Measurements from ENCODE around the gene ATP11A.
"Not testable (repeated sequence)": the region's sequence is repeated elsewhere in the genome, so short reads cannot be mapped to it uniquely, and the experiment has no call there.

The ATP11A gene

DNA sequence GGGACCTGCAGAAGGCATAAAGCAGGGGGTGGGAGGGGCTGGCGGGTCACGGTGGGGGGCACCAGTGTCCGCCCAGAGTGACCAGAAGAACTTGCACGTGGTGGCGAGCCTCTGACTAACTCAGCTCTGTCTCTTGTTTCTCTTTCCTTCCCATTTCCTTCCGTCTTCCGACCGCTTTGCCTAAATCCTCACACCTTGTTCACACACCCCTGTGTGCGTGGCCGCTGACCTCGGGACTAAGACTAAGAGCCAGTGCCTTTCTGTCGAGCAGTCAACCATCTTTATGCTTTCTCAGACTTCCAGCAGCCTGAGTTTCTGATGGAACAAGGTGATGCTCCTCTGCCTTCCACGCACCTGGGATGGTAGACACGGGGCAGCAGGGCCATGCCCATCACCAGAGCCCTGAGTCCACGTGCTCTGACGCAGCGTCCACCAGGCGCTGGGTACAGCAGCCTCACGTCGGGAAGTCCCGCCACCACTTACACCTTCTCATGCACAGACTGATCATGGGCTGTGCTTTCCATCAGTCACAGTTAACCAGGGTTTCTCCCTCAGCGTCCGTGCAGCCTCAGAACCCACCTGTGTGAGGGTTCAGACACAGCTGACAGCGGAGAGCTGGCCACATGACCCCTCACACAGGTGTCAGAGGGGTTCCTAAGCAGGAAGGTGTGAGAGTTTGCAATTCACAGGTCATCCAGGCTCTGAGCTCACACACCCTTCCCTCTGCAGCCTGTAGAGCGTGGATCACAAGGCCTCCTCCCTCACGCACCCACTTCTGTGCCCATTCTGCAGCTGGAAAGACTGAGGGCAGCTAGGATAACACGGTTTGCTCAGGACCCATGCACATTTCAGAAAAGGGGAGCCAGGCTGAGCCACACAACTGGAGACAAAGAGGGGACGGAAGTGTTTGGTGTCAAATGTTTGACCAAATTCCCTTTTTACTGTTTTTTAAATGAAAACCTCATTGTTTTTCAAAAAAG, 188.4 kb downstream of the ATP11A start:
- DNase-seq (ENCODE audit: low read depth in 3 of 3) = no peak

DNA sequence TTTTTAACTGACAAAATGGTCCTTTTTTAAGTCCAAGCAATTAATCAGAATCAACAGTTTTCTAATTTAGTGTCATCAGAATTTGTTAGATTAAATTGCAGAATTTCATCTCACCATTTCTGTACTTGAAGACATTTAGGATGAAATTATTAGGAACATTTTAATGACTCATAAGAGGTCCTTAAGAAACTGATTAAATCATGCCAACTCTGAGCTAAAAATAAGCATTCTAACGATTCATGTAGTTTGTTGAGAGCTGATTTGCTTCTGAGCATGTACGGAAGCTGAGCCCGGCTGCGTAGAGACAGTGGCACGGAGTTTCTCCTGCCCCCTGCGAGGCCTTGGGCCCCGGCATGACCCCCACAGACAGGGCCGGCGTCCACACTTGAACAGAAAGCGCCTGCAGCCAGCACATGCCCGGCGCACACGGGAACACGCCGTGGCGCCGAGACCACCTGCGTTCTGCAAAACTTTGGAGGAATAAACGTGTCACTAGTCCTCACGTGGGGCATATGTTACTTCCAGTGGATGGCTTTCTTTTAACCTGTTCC, 189.5 kb downstream of the ATP11A start:
- no peak for DNase-seq (ENCODE audit: low read depth in 3 of 3)

DNA sequence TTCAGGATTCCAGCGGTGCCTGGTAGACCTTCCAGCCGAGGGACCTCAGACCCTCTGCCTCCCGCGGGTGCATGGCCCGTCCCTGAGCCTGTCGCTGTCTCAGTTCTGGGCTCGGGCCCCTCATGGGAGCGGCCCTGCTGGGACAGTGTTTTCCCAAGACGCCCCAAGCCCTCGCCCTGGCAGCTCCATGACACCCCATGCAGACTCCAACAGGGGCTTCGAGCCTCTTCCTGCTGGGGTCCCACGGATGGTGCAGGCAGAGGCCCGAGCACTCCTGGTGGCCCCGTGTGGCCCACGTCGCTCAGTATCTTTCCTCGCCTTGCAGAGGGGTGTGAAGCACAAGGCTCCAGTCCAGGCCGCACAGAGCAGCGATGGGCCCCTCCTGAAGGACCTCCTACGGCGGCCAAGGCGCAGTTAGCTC, 190.4 kb downstream of the ATP11A start:
- DNase-seq (ENCODE audit: low read depth in 3 of 3) = no peak

DNA sequence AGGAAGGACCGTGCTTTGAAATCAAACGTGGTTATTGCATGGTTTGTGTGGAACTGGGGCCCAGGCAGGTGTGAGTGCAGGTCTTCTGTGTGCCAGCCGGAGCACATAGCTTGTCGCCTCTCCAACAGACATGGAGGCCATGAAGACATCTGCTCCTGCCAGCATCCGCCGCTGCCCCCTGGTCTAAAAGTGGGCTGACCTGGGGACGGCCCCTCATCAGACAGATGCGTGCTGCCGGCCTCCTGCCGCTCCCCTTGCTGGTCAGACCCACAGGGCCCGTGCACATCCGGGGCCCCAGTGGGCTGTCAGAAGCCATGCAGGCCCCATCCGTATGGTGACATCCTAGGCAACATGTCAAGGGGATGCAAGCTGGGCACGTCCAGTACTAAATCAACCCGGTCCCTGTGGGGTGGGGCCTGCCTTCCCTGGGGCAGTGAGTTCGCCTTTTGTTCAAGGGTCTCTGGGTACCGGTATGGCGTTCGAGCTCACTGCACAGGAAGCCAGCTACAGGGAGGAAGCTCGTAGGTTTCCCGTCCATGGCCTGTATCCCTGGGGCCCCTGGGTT, 191.2 kb downstream of the ATP11A start:
- DNase-seq (ENCODE audit: low read depth in 3 of 3) = no peak

DNA sequence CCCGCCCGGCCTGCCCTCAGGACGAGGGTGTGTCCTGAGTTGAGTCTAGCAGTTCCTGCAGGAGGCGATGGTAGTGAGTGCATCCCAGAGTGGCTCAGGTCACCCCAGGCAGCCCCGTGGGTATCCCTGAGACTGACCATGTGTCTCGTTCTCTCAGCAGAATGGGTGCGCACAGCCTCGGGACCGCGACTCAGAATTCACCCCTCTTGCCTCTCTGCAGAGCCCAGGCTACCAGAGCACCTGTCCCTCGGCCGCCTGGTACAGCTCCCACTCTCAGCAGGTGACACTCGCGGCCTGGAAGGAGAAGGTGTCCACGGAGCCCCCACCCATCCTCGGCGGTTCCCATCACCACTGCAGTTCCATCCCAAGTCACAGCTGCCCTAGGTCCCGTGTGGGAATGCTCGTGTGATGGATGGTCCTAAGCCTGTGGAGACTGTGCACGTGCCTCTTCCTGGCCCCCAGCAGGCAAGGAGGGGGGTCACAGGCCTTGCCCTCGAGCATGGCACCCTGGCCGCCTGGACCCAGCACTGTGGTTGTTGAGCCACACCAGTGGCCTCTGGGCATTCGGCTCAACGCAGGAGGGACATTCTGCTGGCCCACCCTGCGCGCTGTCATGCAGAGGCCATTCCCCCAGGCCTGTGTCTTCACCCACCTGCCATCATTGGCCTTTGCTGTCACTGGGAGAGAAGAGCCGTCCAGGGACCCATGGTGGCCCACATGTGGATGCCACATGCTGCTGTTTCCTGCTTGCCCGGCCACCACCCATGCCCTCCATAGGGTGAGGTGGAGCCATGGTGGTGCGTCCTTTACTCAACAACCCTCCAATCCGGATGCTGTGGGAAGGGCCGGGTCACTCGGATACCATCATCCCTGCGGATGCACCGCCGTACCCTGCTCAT, 192.1 kb downstream of the ATP11A start:
- no peak for DNase-seq (ENCODE audit: low read depth in 3 of 3)

DNA sequence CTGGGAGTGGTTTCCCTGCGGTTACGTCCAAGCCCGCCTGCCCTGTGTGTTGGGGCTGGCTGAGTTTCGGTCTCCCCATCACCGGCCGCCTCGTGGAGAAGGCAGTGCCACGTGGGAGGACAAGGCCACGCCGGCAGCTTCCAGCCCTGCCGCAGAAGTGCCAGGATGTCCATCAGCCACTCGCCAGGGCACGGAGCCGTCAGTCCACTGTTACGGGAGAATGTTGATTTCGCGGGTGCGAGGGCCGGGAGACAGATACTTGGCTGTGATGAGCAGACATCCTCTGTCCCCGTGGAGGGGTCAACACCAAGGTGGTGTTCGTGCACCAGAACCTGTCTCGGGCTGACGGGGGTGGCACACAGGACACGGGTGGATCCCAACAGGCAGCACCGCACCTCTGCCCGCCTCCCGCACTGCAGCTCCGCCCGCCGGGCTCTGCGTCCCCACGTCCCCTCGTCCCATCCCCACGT, 192.8 kb downstream of the ATP11A start:
- no peak for DNase-seq (ENCODE audit: low read depth in 3 of 3)

DNA sequence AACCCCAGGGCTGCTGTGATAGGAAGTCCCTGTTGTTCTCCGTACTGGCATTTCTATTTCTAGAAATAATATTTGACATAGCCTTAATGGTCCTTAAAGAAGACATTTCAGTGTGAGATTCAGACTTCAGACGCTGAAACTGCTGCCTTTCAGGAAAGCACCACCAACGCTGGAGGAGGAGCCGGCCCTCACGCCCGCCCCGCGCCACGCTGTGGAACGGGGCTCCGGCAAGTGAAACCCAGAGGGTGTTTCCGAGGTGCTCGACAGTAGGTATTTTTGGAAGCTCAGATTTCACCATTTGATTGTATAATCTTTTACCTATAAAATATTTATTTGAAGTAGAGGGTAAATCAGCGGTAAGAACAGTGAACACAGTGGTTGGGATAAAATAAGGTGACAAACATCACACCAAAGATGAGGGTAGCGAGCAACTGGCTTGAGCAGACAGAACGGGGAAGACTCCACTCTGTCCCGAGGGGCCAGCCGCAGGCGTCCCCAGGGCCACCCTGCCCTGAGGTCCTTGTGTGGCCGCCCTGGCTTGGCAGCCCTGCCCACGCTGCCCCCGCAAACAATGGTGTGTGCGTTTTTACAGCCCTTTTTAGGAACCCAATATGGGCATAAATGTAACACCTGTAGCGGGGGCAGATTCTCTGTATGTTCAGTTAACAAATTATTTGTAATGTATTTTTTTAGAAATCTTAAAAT, 193.6 kb downstream of the ATP11A start:
- DNase-seq (ENCODE audit: low read depth in 3 of 3) = no peak

DNA sequence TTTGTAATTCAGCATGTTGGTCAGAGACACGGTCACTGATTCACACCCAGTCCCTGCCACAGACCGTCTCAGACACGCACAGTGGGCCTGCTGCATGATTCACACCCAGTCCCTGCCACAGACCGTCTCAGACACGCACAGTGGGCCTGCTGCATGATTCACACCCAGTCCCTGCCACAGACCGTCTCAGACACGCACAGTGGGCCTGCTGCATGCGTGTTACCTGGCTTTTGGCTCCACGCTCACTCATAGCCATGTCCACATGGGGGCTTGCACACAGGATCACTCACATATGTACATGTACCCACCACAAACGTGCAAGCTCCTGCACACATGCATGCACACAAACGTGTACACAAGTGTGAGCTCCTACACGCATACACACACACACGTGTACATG, 194.9 kb downstream of the ATP11A start:
- not testable (repeated sequence) for DNase-seq (ENCODE audit: low read depth in 3 of 3)

DNA sequence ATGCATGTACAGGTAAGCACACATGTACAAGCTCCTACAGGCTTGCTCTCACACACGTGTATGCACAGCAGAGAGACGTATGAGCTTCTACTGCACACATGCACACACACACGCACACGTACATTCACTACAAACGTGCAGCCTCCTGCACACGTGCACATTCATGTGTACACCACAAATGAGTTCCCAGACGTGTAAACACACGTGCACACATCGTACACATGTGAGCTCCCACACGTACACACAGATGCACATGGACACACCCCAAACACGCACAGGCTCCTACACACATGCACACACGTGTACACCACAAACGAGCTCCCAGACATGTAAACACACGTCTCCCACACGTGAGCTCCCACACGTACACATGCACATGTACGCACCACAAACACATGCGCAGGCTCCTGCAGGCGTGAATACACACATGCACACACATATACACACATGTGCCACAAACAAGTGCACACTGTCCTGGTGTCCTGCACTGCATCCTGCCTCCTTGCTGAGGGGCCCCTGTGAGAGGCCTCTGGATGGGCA, 195.5 kb downstream of the ATP11A start:
- DNase-seq (ENCODE audit: low read depth in 3 of 3) = no peak

DNA sequence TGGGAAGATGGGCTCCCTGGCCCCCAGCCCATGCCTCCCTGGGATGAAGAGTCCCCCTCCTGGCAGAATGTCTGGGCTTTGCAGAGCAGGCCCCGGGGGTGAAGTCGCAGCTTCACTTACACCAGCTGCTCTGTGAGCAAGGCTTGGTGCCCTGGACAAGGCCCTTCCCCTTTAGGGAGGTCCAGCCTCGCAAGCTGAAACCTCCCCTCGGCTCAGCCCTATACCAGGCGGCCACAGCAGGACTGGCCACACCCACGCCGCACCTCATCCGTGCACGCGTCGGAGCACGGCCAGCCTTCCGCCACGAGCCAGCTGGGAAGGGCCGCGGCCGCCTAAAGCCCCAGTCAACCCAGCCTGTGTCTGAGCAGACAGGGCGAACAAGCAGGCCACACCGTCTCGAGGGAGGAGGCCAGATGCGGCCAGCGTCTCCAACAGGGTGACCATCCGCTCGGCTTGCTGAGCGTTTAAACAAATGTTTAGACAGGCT, 196.0 kb downstream of the ATP11A start:
- no peak for DNase-seq (ENCODE audit: low read depth in 3 of 3)

DNA sequence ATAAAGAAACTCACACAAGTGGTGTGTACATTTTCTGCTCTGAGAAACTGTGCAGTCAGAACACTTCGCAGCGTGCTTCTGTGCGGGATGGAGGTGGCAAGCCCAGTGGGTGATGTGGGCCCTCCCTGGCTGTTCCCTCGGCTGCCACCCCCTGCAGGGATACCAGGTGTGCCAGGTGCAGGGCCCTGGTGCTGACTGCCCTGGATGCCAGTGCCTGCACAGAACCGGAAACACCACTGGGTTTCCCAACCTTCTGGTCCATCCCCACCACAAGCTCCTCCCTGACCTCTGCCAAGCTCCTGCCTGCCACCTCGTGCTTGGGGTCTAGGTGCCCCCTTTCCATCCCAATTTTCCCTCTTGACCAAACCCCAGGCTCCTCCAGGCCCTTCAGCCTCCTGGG, 197.3 kb downstream of the ATP11A start:
- no peak for DNase-seq (ENCODE audit: low read depth in 3 of 3)

DNA sequence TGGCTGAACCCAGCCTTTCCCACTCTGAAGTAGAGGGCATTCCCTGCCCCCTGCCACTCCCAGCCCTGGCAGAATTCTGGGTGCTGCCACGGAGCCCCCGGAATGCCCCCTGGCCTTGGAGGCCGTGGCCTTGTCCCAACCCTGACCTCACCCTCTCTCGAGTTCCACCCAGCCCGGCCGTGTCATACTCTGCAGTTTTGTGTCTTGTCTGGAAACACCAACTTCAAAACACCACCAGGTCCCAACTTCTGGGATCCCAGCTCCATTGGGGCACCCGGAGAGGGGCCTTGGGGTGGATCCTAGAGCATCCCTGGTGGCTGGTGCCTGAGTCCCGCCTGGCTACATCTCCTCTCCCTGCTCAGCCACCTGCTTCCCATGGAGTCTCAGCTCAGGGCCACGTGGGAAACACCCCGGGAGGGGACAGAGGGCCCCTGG, 197.7 kb downstream of the ATP11A start:
- no peak for DNase-seq (ENCODE audit: low read depth in 3 of 3)

DNA sequence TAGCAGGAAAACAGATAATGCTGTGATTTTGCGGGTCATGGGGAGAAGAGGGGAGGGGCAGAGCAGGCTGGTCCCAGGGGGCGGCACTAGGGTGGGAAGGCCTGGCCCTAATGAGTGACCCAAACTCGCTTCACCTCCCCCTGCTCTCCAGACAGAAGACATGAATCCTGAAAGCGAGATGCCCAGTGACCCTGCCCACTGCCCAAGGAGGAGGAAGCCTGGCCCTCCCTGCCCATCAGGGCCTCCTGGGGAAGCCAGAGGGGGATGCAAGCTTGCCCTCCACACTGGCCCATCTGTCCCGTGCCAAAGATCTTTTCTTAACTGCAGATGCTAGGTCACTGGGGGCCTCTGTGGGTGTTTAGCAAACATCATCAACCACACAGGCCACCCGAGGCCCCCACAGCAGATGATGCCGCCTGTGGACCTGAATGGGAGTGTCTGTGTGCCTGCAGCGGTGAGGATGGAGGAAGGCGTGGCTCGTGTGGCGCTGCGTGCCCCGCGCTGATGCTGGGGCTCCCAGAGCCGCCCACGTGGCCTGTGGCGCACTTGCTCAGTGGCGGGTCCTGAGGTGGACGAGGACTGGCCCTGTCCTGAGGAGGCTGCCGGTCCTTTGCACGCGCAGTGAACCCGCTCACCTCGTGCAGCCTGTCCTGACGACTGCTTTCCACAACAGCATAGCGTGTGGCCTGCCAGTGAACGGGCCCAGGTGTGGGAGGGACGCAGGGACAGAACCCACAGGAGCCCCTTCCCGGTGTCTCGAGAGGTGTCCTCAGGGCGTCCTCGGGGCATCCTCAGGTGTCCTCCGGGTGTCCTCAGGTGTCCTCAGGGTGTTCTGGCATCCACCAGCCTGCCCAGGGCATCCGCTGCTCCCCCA, 198.6 kb downstream of the ATP11A start:
- no peak for DNase-seq (ENCODE audit: low read depth in 3 of 3)

DNA sequence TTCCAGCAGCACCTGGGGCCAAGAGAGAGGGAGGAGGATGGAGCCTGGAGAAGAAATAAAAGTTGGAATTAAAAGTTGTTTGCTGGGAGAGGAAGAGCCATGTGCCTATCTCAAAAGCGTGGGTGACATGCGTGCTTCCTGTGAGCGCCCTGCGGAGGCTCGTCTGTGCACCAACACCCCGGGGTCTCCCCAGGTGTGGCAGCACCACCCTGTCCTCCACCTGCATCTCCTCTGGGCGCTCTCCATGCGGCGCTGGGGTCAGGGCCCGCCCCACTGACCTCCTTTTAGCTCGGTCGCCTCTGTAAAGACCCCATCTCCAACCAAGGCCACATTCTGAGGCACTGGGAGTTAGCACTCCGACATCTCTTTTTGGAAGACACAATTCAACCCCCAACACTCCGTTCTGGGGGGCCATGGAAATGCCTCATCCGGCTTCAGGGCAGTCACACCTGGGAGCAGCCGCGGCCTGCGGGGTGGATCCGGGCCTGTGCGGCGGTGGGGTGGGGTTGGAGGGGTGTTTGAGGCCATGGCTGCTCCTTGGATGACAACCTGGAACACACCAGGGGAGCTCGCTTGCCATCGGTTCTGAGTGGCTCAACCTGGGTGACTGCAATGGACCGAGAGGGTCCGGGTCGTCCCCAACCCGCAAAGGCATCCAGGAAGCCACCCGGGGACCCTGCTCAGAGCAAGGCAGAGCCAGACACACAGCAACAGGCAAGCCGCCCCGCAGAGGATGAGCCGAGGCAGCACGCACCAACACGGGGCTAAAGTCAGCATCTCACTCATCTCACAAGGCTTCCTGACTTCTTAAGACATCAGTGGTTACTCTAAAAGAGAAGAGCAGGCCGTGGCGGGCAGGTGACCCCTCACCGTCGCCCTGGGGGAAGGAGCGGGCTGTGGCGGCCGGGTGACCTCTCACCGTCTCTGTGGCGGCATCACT, 199.8 kb downstream of the ATP11A start:
- DNase-seq (ENCODE audit: low read depth in 3 of 3) = no peak

DNA sequence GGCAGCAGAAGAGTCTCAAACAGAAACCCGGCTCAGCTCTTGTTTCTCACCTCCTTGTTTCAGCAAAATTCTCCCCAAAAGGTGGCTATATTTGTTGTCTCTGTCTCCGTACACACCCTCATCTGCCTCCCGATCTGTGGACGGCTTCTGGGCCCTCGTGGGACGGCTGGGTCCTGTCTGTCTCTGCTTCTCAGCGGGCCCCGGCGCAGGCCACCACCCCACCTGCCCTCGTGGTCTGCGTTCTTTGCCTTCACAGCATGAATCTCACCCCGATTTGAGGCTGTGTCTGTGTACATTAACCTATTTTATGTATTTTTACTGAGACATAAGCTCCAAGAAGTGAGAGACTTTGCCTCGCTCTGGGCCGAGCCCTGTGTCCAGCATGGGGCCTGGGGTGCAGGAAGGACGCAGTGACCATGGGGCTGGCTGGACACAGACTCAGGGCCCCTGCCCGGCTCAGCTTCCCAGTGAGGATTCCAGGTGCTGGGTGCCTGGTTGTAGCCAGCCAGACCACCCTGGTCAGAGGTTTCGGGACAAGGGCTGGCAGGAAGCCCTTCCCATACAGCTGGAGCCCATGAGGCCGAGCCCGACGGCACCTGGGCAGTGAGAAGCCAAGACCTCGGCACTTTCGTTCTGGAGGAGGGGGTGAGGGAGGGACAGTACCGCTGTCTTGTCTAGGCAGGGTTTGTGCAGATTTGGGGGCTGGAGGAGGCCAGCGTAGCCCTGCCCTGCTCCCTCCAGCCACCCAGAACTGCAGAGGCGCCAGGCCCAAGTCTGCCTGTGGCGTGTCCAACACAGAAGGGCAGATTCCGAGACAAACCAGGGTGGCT, 200.7 kb downstream of the ATP11A start:
- no peak for DNase-seq (ENCODE audit: low read depth in 3 of 3)

DNA sequence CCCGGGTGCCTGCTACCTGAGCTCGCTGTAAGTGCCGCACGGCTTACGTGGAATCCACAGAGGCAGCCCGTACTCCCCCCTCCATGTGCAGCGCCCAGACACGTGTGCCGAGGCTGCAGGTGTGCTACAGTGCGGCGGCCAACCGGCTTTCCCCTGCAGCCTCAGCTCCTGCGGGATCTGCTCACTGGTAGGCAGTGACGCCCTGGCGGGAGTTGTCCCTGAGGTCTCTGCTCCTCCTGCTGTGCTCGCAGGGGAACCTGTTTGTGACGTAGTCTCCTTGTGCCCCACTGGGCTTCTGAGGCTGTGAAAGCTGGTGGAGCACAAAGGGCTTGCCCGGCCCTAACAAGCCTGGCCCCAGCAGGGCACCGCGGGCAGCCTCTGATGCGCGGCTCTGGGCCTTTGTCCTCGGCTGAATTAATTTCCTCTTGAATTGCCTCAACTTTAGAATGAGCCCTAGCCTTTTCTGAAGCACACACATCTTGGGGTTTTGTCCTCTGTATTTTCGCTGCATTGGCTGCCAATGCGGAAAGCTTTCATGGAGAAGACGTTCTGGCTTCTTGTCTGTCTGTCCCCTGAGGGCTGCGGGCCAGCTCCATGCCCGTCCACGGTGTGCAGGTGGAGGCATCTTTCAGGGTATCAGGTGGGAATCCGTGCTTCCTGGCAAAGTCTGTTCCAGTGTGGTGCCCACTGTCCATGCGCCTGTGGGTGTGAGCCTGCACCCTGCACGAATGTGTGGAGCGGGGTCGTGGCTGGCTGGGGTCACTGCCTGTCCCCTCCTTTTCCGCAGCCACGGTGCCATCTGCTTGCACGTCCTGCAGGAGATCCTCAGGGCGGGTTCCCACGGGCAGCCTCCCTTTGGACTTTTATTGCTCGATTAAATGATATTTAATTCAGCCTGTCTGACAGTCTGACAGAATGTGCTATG, 201.9 kb downstream of the ATP11A start:
- DNase-seq (ENCODE audit: low read depth in 3 of 3) = no peak

All from stimulated activated CD4-positive, alpha-beta T cell treated with anti-CD3 and anti-CD28 coated beads, TNF-alpha, amount 100 ng/mL, for 24 hours (primary cell).